Left renal cortex interstitium (tissue), 4 donors: ENCODE results near the gene CDK2. TPM values are rescaled to one million over a fixed set of nuclear protein-coding genes. Genes with fewer than 3 reads are reported as not detected.
"Not testable (repeated sequence)": the region's sequence is repeated elsewhere in the genome, so short reads cannot be mapped to it uniquely, and the experiment has no call there.

Source experiments
- DNase-seq, 4 donors: peaks; one replicate each; pipeline ENCODE4 v3.0.0-alpha.2; 2013; ENCODE audit warnings: low read depth in 4 of 4, low spot score in 2 of 4, missing footprints in 1 of 4
- polyA plus RNA-seq, 4 donors: library from polyadenylated mRNA; unstranded; fragments of 120-200 nt; gene quantifications; one replicate each; pipeline ENCODE4 v1.2.1, GENCODE V29; 2013; ENCODE audit not compliant: insufficient read length in 4 of 4

The CDK2 gene
- polyA plus RNA-seq: 10 to 100 TPM; 52.0 to 75.1 (median 67.0) TPM

DNA sequence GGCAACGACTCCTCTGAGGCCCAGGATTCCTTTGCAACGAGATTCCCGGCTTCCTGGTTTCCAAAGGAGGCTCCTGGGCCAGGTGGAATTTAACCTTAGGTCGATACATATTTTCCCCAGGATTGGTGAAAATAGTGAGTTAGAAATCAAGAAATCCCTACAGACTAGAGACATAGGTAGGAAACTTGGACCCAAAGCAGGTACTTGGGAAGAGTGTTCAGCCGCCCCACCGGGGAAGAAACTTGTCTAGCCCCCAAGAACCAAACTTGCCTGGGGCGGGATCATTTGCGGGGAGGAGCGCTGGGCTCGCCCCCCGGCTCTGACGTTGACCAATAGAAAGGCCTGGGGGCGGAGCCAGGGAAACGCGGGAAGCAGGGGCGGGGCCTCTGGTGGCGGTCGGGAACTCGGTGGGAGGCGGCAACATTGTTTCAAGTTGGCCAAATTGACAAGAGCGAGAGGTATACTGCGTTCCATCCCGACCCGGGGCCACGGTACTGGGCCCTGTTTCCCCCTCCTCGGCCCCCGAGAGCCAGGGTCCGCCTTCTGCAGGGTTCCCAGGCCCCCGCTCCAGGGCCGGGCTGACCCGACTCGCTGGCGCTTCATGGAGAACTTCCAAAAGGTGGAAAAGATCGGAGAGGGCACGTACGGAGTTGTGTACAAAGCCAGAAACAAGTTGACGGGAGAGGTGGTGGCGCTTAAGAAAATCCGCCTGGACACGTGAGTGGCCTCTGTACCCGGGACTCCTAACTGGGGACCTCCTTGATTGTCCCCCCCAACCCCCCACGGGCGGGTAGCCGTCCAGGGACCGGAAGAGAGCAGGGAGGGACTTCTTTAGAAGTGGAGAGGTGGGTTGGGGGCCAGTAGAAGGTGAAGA is at the start of gene CDK2:
TSS of gene CDK2 (plus strand) at position 423 of the 874 bp plus-strand sequence. CDS start at position 602, 179 bp downstream.
- DNase-seq: peak; percentile 77 to 89 (median 80)

DNA sequence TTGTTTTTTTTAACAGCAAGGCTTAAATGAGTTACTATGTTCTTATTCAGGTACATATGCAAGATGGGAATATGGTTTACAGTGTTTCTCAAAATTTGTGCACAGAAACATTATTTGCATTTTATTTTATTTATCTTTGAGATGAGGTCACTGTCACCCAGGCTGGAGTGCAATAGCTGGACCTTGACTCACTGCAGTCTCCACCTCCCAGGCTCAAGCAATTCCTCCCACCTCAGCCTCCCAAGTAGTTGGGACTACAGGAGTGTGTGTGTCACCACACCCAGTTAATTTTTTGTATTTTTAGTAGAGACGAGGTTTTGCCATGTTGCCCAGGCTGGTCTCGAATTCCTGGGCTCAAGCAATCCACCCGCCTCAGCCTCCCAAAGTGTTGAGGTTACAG is 47.6 kb upstream of the CDK2 start:
- not testable (repeated sequence) for DNase-seq

DNA sequence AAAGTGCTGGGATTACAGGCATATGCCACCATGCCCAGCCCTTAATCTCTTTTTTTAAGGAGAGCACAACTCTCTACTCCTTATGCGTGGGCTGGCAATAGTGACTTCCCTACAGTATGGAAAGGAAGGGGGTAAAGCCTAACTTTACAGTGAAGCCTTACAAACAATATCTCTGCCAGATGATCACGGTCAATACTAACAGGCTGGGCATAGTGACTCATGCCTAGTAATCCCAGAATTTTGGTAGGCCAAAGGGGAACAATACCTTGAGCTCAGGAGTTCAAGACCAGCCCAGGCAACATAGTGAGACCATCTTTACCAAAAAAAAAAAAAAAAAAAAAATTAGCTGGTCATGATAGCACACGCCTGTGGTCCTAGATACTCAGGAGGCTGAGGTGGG is 44.5 kb upstream of the CDK2 start:
- no peak for DNase-seq

DNA sequence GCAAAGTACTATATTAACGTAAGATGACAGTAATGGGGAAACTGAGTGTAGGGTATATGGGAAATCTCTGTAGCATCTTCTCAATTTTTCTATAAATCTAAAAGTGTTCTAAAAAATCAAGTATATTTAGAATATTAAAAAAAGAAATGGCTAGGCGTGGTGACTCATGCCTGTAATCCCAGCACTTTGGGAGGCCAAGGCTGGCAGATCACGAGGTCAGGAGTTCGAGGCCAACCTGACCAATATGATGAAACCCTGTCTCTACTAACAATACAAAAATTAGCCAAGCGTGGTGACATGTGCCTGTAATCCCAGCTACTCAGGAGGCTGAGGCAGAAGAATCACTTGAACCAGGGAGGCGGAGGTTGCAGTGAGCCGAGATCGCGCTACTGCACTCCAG is 43.0 kb upstream of the CDK2 start:
- DNase-seq: not testable (repeated sequence)

DNA sequence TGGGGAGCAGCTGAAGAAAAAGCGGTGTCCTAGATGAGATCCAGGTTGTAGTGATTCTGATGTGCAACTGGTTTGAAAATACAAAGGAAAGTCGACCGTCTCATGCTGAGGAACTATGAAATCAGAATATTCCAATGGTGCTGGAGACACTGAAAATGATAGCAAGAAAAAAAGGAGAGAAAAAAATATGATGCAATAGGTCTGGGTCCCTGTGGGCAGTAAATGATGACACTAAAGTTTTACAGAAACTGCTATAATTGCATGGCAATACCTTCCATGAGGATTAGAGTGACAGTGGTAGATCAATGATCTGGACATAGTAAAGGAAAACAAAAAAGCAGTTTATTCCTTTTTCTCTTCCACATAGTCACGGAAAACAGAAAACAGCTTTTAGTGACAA is 41.3 kb upstream of the CDK2 start:
- no peak for DNase-seq

DNA sequence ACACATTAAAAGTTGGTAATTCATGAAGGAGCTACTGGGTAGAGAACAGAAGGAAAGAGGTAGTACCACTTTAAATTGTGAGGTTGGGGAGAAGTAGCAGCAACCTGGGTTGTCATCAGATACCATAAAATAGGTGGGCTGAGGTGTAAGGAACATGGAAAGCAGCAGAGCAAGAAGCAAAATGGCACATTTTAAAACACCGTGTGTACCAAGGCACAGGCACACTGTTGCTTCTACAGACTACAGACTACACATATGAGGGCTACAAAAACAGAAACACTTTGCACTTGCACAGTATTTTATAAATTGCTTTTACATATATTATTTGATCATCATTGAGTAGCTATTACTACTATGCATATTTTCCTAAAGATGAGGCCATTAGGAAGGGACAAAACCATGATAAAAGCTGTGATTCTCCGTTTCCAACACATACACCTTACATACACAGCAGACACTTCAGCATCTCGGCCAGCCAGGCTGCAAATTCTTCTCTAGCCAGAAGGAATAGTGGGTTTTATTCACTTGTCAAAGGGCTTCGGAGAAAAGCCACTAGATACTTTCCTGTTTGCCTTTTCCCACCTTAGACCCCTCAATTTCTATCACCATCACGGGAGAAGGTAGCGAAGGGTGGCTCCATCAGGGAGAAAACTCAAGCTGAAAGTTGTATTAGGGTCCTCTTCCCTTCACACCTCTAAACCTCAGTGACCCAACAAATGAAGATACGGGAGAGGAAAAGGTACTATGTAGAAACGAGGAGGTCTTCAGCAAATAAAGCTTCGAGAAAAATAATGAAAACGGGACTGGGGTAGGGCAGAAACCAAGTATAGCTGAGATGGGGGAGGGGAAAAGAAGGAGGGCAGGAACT is 40.5 kb upstream of the CDK2 start:
- peak in 1 of 4 donors; percentile 36 for DNase-seq

DNA sequence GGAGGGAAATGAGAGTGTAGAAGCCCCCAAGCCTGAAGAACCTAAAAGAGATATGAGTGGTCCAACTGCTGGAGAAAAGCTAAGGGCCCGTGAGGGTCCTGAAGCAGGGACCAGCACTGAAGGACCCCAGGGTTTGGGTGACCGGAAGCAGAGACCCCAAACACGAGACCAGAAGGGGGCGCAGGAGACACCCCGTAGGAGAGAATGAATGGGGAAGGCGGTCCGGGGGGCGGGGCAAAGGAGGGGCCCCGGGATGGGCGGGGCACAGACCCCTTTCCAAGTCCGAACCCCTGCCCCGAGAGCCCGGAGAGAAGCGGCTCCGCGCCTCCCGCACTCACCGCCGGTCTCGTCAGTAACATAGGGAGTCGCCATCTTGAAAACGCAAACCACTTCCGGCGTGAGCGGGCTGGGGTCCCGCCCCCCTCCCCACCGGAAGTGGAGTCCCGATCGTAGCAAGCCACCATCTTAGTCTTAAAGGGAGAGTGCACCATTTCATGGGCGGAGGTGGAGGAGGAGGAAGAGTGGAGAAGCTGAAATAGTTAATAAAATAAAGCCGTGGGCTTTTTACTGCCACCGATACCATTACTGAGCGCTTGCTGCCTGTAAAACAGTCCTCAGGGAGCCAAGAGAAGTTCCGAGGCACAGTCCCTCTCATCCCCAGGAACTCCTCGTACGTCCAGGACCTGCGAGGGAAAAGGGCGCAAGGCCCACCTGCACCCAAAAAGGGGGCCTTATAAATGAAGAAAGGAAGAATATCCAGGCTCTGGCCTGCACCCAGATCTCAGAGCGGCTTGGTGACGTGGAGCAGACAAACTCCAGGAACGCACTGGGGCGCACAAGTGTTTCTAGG is 39.7 kb upstream of the CDK2 start:
- DNase-seq: peak; percentile 83 to 90 (median 88)

DNA sequence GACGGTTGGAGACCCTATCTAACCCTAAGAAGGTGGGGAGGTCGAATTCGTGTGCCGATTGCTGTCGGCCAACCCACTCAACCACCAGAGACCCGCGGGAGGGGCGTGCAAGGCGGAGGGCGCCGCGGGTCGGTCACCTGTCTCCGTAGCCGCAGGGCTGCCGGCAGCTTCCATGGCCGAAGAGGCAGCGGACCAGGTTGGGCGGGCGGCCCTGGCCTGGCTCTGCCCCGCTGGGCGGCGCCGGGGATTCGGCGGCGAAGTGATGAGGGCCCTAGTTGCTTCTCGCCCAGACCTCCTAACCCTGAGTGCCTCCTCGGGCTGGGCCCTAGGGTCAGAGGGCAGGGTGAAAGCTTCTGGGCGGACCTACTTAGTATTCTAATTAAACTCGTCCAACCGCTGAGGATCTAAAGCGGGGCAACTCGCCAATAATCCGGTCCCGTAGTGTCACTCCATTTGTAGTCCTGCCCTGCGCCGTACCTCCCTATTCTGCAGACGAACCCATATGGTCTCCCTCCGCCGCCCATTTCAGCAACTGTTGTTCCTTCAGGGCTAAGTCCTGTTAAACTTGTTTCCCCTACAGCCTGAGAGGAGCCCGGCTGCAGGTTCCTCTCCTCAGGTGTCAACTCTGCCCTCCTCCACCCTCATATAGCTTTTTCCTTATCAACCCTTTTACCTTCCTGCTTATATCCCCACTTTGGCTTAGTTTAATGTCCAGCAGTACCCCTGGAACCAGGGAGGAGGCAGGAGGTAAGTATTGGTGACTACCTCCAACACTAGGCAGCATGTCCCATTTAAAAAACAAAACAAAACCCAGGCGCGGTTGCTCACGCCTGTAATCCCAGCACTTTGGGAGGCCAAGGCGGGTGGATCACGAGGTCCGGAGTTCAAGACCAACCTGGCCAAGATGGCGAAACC is 38.8 kb upstream of the CDK2 start, which contains the start of gene PYM1:
TSS of gene PYM1 (minus strand) at position 307 of the 915 bp plus-strand sequence. CDS start at position 174, 133 bp downstream.
- peak in 1 of 4 donors; percentile 48 for DNase-seq

DNA sequence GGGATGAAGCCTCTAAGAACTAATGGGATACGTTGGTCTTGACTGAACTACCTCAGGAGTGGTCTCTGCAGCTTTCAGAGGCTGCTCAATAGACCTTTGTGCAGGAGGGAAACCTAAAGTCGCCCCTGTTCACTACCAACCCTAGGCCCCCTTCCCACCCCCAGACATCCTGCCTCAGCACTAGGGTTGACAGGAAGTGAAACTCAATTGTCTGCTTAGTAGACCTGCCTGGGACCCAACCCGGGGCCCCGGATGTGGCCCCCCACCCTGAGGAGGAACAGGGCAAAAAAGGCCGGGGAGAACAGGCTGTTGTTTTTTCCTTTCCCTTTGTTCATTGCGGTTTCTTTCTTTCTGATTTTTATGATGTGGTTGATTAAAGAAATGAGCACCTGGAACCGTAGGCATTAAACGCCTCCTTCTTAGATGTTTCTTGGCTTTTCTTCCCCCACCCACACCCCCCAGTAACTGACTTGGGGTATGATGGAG is 37.3 kb upstream of the CDK2 start:
- no peak for DNase-seq

DNA sequence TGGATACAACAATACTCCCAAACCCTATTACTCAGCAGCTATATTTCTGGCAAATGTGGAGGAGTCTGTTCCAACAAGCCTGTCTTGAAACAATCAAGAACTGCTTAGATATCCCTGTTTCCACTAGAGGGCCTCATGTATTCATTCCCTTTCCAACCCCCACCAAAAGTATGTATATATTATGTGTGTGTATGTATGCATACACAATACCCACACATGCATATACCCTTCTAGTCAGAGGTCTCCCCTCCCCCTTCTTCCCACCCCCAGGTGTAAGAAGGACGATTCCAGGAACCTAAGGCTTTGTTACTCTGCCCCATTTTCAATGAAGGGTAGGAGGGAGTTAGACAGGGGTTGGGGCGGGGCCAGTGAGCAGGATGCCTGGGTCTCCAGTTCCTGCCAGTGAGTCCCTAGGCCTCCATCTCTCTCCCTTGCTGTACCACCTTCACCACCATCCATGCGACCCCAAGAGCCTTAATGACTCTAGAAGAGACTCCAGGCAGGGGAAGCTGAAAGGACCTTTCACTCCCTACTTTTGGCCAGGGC is 35.8 kb upstream of the CDK2 start, which contains the start of gene DGKA:
TSS of gene DGKA (plus strand) at position 392 of the 546 bp plus-strand sequence. CDS start 5,342 bp downstream, outside the sequence.
- DNase-seq: peak in 1 of 4 donors; percentile 17

DNA sequence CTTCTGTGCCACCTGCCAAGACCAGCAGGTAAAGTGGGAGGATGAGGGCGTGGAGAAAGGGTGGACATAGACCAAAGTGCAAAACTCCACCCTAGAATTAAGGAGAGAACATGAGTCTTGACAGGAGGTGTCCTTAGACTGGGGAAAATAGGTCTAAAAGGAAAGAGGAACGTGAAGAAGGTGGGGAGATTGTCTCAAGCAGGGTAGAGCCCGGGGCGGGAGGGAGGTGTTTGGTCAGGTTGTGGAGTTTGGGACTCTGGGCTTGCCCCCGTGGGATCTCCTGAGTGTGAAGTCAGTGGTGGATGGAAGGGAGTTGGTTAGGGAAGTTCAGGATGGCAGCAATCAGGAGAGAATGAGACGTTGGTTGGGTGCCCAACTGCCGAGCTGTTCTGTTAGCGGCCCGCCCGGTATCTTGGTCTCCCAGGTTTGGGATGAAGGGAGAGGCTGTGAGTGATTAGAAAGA is 35.3 kb upstream of the CDK2 start:
- peak in 1 of 4 donors; percentile 4 for DNase-seq

DNA sequence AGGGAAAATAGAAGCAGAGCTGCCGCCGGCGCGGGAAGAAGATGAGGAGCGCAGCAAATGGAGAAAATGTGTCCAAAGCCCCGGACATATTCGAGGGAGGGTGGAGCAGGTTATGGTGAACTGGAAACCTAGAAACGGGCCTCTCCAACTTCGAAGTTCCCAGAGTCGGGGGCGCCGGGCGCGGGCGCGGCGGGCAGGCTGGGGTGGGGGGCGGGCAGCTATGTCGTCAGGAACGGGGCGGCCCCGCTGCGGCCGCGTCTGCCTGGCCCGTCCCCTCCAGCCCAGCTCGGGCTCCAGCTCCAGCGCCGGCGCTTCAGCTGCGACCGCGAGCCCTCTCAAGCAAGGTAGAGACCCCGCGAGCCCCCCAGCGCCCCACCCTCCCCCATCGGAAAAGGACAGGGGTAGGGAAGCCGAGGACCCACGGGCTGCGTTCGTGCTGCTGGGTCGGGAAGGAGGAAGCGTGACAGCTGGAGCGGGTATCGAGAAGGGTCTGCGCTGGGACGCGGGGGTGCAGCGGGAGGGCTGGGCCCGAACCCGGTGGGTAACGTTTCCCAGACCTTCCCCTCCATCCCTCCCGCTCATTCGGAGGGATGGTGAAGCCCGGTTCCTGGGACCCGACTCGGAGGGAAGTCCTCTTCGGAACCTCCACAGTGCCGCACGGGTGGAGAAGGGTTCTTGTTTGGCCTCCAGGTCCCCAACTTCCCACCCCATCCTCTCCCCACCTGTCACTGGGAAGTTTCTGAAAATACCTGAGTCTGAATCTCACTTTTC is 34.7 kb upstream of the CDK2 start:
- DNase-seq: peak in 1 of 4 donors; percentile 21

DNA sequence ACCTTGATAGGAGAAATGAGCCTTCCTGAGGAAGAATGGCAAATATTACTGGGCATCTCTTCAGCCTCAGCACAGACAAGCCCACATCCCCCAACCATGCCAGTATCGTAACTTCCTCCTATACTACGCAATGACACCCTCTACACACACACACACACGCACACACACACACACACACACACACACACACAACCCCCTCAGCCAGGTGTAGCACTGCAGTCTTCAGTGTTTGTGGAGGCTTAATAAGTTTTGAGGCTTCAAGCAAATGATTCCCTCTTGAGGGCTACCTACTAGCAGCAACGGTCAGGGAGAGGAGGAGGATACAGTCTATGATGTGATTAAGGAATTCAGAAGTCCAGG is 34.1 kb upstream of the CDK2 start:
- no peak for DNase-seq

DNA sequence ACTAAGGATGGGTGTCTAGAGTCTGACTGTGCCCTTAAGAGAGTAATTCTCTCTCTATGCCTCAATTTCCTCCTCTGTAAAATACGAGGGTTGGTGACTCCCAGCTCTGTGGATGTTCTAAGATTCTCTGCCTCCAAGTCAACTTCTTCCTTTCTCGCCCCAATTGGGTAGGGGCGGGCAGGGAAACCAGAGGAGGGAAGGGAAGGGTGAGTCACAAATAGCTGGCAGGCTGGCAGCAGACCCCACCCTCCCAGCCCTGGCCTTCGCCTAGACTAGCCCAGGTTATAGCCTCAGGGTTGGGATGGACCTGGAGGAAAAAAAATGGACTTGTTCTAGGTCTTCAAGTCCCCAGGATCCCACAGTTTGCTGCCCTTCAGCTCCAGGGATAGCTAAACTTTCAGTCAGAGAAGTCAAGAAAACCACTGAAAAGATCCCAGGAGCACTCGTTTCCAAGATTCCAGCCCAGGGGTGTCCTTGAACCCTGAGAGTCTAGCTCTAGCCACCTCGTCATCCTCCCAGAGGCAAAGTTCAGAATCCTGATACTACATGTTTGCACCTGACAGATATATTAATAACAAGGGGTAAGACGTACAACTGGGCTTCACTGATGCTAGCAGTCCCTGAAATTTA is 33.3 kb upstream of the CDK2 start:
- no peak for DNase-seq

DNA sequence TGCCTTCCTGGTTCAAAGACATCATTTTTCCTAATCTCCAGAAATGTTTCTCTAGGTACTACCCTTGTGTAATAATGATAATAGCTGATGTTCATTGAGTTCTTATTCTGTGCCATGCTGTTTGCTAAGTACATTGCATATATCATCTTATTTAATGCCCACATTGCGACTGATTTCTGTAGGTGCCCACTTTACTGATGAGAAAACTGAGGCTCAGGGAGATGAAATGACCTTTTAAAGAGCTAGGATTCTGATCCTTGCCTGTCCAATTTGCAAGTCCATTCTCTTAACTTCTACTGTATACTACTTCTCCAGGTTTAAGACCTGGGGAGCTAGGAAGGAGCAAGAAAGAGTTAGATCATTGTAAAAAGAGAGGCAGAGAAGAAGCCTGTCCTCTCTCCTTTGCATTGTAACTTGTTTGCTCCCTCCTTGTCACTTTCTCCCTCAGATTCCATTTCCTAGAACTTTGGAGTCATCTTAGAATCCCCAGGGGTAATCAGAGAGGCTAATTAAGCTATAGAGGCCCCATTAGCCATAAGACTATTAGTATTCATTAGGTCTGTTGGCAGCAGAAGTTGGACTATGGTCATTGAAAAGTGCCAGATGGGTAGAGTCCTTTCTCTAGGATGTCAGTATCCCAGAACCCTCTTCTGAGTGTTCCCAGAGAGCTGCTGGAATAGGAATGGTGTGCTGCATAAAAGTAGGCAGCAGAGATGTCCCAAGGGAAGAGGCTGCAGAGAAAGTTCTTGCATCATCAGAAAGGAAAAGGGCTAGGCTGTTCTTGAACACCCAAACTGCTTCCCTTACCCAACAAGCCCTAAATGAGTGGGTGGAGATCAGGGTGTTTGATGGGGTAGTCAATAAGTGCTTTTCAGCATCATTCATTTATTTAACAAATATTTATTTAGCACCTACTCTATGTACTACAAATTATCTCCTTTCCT is 32.6 kb upstream of the CDK2 start:
- no peak for DNase-seq

DNA sequence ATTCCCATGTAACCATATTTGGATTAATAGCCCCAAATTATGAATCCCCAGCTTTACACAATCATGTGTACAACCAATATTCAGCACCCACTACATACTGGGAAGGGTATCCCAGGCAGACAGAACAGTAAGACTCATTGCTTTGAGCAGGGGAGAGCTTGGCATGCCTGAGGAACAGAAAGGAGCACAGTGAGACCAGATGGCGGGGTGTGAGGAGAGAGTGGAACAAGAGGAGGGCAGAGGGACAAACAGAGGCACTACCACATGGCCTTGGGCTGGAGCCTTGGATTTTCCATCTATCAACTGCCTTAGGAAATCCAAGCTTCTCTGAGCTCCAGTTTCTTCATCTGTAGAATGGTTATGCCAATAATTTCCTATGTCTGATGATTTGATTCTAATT is 31.9 kb upstream of the CDK2 start:
- no peak for DNase-seq
